ENCODE data around the gene CCDC51.

CCDC51 gene

DNA sequence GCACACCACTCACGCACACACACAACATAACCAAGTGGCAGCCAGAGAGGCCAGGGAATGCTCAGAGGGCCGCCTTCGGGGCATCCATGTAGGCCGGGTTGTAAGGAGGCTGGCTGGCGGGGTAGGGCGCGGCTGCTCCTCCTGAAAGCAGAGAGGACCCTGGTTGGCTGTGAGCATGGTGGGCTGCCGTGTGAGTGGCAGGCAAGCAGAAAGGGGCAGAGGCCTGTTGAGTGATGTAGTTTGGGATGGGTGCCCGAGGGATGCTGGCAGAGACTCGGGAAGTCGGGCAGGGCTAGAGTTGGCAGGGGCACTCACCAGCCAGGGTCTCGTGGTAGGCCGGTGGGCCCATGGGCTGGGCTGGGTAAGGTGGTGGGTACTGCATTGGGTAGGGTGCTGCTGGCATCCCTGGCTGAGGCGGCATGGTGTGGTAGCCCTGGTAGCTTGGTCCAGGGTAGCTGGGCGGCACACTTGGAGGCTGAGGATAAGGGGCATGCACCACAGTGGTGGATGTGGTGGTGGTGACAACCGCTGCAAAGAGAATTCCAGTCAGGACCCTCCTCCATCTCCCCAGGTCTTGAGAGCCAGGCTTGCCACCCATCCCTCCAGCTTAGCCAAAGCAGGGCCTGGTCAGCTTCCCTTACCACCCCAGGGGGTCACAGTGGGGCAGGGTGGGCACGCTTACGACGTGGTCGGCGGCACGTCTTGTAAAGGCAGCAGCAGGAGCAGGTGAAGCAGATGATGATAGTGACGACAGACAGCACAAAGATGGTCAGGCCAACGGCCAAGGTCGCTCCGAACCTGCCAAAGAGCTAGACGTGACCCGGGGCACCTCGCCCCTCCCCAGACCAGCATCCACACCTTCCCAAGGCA lies 29.4 kb upstream of the CCDC51 start:
- TF ChIP-seq ZFP3 (CRISPR knock-in tag; IDR thresholded peaks at IDR 0.05) (no peak), ESRRG (CRISPR knock-in tag; IDR thresholded peaks at IDR 0.05) (no peak), ARNTL (CRISPR knock-in tag; IDR thresholded peaks at IDR 0.05; ENCODE audit: borderline replicate concordance, low read depth) (no peak), CSDC2 (CRISPR knock-in tag; IDR thresholded peaks at IDR 0.05) (no peak), BACH2 (CRISPR knock-in tag; IDR thresholded peaks at IDR 0.05; ENCODE audit: borderline replicate concordance) (no peak), RARB (CRISPR knock-in tag; IDR thresholded peaks at IDR 0.05) (no peak), PPARA (CRISPR knock-in tag; IDR thresholded peaks at IDR 0.05; ENCODE audit: borderline replicate concordance) (no peak)
- TF ChIP-seq, protein P1, sequence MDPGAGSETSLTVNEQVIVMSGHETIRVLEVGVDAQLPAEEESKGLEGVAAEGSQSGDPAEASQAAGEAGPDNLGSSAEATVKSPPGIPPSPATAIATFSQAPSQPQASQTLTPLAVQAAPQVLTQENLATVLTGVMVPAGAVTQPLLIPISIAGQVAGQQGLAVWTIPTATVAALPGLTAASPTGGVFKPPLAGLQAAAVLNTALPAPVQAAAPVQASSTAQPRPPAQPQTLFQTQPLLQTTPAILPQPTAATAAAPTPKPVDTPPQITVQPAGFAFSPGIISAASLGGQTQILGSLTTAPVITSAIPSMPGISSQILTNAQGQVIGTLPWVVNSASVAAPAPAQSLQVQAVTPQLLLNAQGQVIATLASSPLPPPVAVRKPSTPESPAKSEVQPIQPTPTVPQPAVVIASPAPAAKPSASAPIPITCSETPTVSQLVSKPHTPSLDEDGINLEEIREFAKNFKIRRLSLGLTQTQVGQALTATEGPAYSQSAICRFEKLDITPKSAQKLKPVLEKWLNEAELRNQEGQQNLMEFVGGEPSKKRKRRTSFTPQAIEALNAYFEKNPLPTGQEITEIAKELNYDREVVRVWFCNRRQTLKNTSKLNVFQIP (CRISPR knock-in tag; IDR thresholded peaks at IDR 0.05; ENCODE audit: borderline replicate concordance, low read depth) = no peak
- TF ChIP-seq, protein P2, sequence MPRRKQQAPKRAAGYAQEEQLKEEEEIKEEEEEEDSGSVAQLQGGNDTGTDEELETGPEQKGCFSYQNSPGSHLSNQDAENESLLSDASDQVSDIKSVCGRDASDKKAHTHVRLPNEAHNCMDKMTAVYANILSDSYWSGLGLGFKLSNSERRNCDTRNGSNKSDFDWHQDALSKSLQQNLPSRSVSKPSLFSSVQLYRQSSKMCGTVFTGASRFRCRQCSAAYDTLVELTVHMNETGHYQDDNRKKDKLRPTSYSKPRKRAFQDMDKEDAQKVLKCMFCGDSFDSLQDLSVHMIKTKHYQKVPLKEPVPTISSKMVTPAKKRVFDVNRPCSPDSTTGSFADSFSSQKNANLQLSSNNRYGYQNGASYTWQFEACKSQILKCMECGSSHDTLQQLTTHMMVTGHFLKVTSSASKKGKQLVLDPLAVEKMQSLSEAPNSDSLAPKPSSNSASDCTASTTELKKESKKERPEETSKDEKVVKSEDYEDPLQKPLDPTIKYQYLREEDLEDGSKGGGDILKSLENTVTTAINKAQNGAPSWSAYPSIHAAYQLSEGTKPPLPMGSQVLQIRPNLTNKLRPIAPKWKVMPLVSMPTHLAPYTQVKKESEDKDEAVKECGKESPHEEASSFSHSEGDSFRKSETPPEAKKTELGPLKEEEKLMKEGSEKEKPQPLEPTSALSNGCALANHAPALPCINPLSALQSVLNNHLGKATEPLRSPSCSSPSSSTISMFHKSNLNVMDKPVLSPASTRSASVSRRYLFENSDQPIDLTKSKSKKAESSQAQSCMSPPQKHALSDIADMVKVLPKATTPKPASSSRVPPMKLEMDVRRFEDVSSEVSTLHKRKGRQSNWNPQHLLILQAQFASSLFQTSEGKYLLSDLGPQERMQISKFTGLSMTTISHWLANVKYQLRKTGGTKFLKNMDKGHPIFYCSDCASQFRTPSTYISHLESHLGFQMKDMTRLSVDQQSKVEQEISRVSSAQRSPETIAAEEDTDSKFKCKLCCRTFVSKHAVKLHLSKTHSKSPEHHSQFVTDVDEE (CRISPR knock-in tag; IDR thresholded peaks at IDR 0.05) = no peak
- no peak for ATAC-seq

DNA sequence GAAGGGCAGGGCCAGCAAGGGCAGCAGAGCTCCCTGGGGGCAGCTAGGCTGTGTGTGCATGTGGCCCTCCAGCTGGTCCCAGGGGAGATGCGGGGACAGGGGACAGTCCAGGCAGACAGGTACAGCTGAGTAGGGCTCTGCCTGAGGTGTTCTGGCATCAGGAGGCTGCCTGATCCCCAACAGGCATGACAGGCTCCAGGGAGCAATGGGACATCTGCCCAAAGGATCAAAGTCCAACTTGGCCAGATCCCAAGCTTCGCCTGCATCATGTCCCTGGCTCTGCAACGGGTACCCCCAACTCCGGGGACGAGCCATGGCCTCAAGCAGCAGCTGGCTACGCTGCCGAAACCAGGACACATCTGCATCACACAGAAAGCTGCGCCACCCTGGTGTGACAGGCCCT lies 28.4 kb upstream of the CCDC51 start:
- ATAC-seq = no peak
- TF ChIP-seq, protein P3, sequence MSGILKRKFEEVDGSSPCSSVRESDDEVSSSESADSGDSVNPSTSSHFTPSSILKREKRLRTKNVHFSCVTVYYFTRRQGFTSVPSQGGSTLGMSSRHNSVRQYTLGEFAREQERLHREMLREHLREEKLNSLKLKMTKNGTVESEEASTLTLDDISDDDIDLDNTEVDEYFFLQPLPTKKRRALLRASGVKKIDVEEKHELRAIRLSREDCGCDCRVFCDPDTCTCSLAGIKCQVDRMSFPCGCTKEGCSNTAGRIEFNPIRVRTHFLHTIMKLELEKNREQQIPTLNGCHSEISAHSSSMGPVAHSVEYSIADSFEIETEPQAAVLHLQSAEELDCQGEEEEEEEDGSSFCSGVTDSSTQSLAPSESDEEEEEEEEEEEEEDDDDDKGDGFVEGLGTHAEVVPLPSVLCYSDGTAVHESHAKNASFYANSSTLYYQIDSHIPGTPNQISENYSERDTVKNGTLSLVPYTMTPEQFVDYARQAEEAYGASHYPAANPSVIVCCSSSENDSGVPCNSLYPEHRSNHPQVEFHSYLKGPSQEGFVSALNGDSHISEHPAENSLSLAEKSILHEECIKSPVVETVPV (CRISPR knock-in tag; IDR thresholded peaks at IDR 0.05) = no peak
- TF ChIP-seq TCF4 (CRISPR knock-in tag; IDR thresholded peaks at IDR 0.05; ENCODE audit: borderline replicate concordance) (no peak), ISL1 (CRISPR knock-in tag; IDR thresholded peaks at IDR 0.05) (no peak), OSR1 (CRISPR knock-in tag; IDR thresholded peaks at IDR 0.05) (no peak), ZNF70 (CRISPR knock-in tag; IDR thresholded peaks at IDR 0.05) (no peak), CSDC2 (CRISPR knock-in tag; IDR thresholded peaks at IDR 0.05) (no peak), ZFP30 (CRISPR knock-in tag; IDR thresholded peaks at IDR 0.05) (no peak), RARB (CRISPR knock-in tag; IDR thresholded peaks at IDR 0.05) (no peak)
- TF ChIP-seq, protein P2 (CRISPR knock-in tag; IDR thresholded peaks at IDR 0.05) = no peak
- TF ChIP-seq, protein P4, sequence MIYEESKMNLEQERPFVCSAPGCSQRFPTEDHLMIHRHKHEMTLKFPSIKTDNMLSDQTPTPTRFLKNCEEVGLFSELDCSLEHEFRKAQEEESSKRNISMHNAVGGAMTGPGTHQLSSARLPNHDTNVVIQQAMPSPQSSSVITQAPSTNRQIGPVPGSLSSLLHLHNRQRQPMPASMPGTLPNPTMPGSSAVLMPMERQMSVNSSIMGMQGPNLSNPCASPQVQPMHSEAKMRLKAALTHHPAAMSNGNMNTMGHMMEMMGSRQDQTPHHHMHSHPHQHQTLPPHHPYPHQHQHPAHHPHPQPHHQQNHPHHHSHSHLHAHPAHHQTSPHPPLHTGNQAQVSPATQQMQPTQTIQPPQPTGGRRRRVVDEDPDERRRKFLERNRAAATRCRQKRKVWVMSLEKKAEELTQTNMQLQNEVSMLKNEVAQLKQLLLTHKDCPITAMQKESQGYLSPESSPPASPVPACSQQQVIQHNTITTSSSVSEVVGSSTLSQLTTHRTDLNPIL (CRISPR knock-in tag; IDR thresholded peaks at IDR 0.05; ENCODE audit: low read depth) = no peak
- TF ChIP-seq, protein P1 (CRISPR knock-in tag; IDR thresholded peaks at IDR 0.05; ENCODE audit: borderline replicate concordance, low read depth) = no peak
- TF ChIP-seq, protein P5, sequence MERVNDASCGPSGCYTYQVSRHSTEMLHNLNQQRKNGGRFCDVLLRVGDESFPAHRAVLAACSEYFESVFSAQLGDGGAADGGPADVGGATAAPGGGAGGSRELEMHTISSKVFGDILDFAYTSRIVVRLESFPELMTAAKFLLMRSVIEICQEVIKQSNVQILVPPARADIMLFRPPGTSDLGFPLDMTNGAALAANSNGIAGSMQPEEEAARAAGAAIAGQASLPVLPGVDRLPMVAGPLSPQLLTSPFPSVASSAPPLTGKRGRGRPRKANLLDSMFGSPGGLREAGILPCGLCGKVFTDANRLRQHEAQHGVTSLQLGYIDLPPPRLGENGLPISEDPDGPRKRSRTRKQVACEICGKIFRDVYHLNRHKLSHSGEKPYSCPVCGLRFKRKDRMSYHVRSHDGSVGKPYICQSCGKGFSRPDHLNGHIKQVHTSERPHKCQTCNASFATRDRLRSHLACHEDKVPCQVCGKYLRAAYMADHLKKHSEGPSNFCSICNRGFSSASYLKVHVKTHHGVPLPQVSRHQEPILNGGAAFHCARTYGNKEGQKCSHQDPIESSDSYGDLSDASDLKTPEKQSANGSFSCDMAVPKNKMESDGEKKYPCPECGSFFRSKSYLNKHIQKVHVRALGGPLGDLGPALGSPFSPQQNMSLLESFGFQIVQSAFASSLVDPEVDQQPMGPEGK (CRISPR knock-in tag; IDR thresholded peaks at IDR 0.05; ENCODE audit: borderline replicate concordance) = no peak

Data from SK-N-SH treated with all-trans-retinoic acid at 6 μM for 48 hours (cell line).